GM19043 (cell line): Measurements from ENCODE around the gene SEC24D.

Experiments
- ATAC-seq: cut with Tn5 transposase; IDR thresholded peaks from one replicate; pipeline ENCODE4 v1.9.1; 2021; ENCODE audit warnings: low read depth; ENCODE audit not compliant: unreplicated experiment

Gene SEC24D

DNA sequence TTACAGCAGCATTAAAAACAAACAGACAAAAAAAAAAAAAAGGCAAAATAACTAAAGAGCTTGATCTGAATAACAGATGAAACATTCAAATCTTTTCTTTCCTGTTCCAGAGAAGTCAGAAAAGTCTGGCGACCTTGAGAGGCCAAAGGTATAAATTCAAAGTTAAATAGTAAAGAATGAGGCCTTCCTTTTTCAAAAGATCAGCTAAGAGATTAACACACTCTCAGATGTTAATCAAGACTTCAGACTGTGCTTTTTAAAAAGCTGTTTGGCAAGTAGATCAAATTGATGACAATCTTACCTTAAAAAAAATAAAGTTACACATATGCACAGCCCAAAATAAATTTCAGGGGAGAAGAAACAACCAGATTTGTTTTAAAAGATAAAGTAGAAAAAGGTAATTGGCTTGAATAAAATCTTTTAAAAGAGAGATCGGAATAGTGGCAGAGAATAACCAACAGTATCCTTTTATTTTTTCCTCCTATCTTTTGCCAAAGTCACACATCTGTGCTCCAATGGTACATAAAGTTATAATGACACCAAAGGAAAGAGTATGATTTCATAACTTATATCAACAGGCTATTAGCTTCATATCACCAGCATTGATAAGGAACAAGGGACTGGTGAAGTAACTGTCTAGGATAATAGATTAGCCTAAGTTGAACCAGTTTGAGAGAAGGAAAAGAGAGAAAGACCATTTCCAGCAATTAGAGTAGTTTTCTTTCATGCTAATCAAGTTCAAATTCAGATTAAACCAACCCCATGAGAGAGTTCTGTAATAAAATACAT lies 80.3 kb downstream of the SEC24D start:
- ATAC-seq = no peak

DNA sequence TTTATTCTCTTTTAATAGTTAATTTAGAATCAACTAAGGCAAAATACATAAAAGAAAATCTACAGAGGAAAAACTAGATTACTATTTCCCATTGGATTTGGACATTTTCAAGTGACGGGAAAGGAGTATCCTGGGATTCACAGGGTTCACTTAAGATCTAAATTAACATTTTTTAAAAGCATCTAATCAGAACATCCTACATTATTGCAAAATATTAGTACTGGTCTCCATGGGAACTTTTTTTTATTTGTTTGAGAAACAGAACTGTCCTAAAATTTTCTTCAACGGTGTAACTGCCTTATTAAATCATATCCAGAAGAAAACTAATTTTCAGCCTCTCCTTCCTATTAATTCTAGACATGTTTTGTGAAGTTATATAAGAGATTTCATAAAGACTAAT lies 81.0 kb downstream of the SEC24D start:
- no peak for ATAC-seq

DNA sequence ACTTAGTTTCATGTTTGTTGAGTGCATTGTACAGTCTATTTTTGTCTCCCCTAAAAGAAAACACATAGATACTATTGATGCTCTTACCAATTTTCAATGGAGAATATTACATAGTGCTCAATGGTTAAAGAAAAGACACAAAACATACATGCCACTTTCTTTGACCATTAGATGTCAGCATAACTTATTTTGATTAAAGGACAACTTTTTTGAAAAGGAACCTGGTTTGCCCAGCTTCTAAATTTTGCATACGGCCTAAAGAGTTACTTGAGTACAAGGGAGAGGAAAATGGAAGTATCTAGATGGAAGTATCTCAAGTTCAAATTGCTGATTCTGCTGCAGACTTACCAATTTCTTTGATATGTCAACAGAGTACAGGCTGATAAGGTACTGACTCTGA lies 82.2 kb downstream of the SEC24D start:
- no peak for ATAC-seq

- no peak for ATAC-seq
Measured at GRCh38 chr4:118753096-118753495, 82.8 kb downstream of the SEC24D start.

GRCh38 chr4:118752551-118752950 lies 83.4 kb downstream of the SEC24D start:
- ATAC-seq = no peak

DNA sequence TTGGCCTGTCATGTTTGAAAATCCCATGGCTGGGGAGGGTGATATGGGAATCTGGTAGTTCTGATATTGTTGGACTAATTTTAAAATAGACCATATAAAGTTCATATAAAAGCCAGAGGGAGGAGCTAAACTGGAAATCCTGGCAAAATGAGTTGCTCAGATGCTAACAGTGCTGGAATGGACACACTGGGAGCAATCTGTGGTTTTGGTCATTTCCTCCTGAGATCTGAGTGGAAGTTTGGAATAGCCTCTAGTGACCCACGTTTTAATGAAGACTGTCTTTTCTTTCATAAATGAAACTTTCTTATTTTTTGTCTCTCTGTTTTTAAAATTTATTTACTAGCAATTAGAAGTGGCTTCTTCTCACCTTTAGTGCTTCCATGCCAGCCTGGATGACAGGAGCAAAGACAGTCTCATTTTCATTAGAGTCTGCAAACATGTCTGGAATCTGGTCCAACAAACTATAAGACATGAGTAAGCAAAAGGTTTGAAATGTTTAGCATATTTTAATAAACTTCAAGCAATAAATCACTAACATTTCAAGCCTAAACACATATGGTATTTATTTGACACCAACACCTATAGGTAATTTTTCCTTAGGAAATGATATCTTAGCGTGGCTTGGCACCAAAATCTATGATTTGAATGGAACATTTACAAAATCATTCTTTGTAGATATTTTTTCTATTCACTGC lies 84.2 kb downstream of the SEC24D start:
- ATAC-seq = no peak

DNA sequence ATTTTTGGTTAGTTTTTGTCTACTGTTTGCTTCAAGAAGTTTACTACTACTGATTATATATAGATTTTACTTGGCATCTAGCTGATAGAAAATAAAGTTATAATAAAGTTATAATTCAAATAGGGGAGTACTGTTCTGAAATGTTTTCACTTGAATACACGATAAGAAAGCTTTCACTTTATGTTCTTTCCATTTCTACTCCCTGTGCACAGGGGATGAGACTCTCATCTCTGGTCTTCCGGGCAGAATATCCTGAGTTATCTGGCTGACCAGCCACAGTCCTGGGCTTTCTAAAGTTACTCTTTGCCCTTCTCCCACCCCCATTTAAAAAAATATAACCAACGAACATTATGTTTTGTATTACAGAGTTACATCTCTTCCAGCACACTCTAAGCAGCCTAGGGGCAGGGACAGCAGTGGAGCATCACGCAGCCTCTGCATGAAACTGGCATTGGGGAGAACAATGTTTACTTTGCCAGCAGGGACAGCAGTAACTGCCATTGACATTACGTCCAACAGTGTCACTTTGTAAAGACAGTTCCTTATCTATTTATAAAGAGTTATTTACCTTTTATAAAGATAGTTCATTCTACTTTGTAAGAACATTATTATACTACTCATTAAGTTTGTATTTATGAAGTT lies 86.5 kb downstream of the SEC24D start:
- no peak for ATAC-seq

- no peak for ATAC-seq
Measured at GRCh38 chr4:118746251-118746919, 89.5 kb downstream of the SEC24D start.

DNA sequence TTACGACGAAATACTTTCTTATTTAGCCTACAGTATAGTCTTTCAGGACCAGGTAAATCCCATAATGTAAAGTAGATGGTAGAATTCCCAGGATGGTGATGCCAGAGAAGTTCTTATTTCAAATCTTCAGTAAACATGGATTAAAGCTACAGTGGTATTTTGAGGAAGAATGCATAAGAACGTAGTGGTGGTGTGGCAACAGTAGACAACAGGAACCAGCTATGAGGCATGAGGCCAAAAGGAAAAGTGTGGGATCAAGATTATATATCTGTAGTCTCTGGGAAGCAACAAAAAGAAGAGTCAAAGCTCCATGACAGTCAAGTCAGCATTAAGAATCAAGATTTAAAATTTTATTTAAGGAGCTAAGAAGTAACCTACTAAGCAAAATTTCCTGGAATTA lies 90.6 kb downstream of the SEC24D start:
- ATAC-seq = no peak

GRCh38 chr4:118743867-118744266 lies 92.1 kb downstream of the SEC24D start:
- no peak for ATAC-seq

DNA sequence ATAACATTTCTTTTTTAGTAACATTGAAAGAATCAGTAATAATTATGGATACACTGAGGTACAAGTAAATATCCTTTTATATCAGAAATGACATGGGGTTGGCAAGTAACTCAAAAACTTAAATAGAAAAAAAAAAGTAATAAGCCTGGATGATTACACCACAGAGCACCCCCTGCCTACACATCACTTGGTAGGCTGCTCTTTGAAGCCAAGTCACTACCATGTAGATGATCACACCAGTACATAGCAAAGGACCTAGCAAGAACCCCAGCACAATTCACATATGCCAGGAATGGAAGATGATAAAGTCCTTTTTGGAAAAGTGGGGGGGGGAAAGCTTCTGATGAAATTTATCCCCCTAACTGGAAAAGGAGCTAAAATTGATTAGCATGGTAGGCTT lies 93.9 kb downstream of the SEC24D start:
- ATAC-seq = no peak

- no peak for ATAC-seq
Measured at GRCh38 chr4:118741301-118741855, 94.5 kb downstream of the SEC24D start.

GRCh38 chr4:118740869-118741268 lies 95.1 kb downstream of the SEC24D start:
- ATAC-seq = no peak

DNA sequence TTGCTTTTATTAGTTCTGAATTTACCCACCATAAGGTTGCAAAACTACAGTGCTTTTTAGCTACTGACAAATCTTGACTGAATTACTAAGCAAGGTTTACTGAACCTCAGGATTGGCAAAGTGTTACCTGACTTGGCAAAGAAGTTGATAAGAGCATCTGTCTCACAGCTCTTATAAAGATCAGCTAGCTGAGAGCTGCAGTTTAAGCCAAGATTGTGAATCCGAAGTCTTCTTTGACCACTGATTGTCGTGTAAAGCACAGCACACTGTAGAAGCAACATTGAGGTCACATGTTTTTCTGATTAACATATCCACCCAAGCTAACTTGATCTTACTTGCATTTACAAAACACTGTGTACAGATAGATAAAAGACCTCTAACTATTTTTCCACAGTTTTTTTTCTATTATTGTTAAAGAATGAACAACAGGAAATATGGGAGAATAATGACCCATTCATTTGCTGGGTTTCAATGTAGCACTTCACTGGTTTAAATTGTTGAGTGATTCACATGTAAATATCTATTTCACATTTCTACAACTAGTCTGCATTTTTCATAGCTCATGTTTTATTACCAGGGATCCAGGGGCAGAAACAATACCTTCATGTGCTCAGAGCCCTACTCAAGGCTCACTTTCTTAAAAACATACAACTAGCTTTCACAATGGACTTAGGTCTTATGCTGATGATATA lies 96.8 kb downstream of the SEC24D start:
- ATAC-seq = no peak

DNA sequence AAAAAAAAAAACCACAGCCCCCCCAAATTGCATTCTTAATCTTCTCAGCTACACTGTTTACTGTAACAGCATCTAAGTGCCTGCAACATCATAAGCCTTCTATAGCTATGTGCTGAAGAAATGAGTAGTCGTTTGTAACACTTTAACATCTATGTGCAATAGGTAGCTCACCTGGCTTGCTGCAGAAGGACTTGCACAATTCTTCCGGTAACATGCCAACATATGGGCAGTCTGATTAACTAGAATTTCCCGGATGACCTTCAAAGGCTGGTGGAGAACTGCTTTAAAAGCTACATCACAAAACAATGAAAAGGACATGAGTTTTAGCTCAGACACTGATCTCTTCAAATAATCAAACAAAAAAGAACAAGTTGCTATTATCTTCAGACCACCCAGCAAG lies 97.8 kb downstream of the SEC24D start:
- no peak for ATAC-seq

GRCh38 chr4:118736900-118737299 lies 99.0 kb downstream of the SEC24D start:
- ATAC-seq = no peak

DNA sequence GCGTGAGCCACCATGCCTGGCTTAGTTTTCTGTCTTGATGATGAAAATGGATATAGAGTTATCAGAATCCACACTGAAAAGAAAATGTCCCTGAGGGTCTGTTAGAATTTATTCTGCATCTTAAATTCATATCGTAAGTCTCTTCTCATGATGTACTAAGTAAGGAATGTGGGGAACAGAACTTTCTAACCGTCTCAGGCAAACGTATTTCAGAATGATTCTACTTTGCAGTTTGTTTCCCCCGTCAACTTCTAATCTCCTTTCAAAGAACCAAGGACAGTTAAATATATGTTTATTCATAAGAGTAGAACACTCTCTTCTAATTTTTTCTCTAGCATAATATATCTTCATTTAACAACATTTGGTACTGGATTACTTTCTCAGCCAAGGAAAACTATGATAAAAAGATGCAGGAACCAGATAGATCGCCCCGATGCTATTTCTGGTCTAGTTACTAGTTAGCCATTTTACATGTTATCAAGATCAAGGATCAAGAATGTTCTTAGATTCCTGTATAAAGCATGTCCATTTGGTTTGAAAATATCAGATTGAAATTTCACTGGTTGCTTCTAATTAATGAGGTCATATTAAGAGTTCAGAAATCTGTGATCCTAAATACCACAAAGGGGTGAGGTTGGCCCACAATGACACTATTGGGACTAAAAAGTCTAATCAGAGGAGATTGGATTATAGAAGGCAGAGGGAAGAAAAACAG lies 101.3 kb downstream of the SEC24D start:
- no peak for ATAC-seq

- ATAC-seq = no peak
Measured at GRCh38 chr4:118732591-118733330, 103.2 kb downstream of the SEC24D start.

DNA sequence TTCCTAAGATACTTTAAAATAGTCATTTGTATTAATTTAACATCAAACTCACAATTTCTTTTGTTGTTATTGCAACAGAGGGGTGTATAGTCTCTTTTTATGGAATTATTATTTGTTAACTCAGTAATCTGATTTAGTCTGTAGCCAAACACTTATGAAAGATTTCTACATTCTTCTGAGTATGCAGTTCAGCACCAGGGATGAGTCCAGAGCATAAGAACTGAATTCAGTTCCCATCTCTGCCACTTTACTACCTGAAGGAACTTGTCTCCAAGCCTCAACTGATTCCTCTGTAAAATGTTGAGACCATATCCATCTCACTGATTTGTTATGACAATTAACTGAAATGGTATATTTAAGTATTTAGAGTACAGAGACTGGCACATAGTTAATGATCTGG lies 105.2 kb downstream of the SEC24D start:
- no peak for ATAC-seq
